Caco-2 (cell line): Measurements from ENCODE around the gene LSP1. TPM values are rescaled to one million over a fixed set of nuclear protein-coding genes. Genes with fewer than 3 reads are reported as not detected.

ENCODE experiments used
- BruUV-seq: library from RNA; stranded (reverse); fragments of 400-500 nt; replicated peaks from 2 replicates; lab custom pipeline; 2021; lab: Mats Ljungman, UMichigan
- CTCF ChIA-PET: fragments of 300-600 bp; sonication (Branson Sonifier 250); formaldehyde crosslinking; loops from one replicate; lab custom pipeline; 2022; ENCODE audit warnings: antibody characterized with exemption; lab: Charles Lee
- POLR2A ChIA-PET: fragments of 300-600 bp; sonication (Branson Sonifier 250); formaldehyde crosslinking; loops from one replicate; lab custom pipeline; 2022; ENCODE audit warnings: antibody characterized with exemption; lab: Charles Lee
- DNase-seq, 2 experiments: peaks; one replicate each; pipeline versions ENCODE4 v3.0.0 to v3.0.0-alpha.2; 2020 to 2022
- H3K27me3 ChIP-seq: replicated peaks from 2 replicates; pipeline ENCODE4 v1.6.0; 2011; ENCODE audit warnings: low read length; ENCODE audit not compliant: control insufficient read depth, insufficient read depth
- H3K36me3 ChIP-seq: 2 replicates; pipeline ENCODE4 v1.5.1; 2011; ENCODE audit warnings: low read length; ENCODE audit not compliant: control insufficient read depth, insufficient read depth
- H3K4me1 ChIP-seq: fragments of 250-450 bp; sonication (Bioruptor Pico); 2 replicates; pipeline ENCODE4 v1.5.1; 2020; ENCODE audit warnings: mild to moderate bottlenecking
- H3K4me3 ChIP-seq: 2 replicates; pipeline ENCODE4 v1.5.1; 2011; ENCODE audit warnings: low read depth, mild to moderate bottlenecking, control low read depth, low read length
- H3K9me3 ChIP-seq: fragments of 250-450 bp; sonication (Bioruptor Pico); 2 replicates; pipeline ENCODE4 v1.5.1; 2020; ENCODE audit warnings: mild to moderate bottlenecking, moderate library complexity
- H3K27ac Mint-ChIP-seq: one replicate; pipeline ENCODE4 v1.8.0; 2022; ENCODE audit warnings: mixed read lengths; ENCODE audit not compliant: unreplicated experiment
- H3K27me3 Mint-ChIP-seq: one replicate; pipeline ENCODE4 v1.8.0; 2022; ENCODE audit warnings: mixed read lengths; ENCODE audit not compliant: insufficient read depth, unreplicated experiment
- H3K36me3 Mint-ChIP-seq: one replicate; pipeline ENCODE4 v1.8.0; 2022; ENCODE audit warnings: mild to moderate bottlenecking, mixed read lengths; ENCODE audit not compliant: insufficient read depth, unreplicated experiment
- H3K4me1 Mint-ChIP-seq: one replicate; pipeline ENCODE4 v1.8.0; 2022; ENCODE audit warnings: low read depth, mixed read lengths; ENCODE audit not compliant: unreplicated experiment
- H3K4me3 Mint-ChIP-seq: one replicate; pipeline ENCODE4 v1.8.0; 2022; ENCODE audit warnings: mild to moderate bottlenecking, moderate library complexity, mixed read lengths; ENCODE audit not compliant: unreplicated experiment
- H3K9me3 Mint-ChIP-seq: one replicate; pipeline ENCODE4 v1.8.0; 2022; ENCODE audit warnings: mixed read lengths; ENCODE audit not compliant: unreplicated experiment
- CTCF ChIP-seq, 2 experiments: fragments of 200-600 bp in 1 of 2; IDR thresholded peaks; 1 replicate in 1 of 2; 2 replicates in 1 of 2; pipeline versions ENCODE4 v1.5.1 to v1.8.0; 2011 to 2022; ENCODE audit warnings: antibody characterized with exemption in 1 of 2, control low read depth in 1 of 2, inconsistent platforms in 1 of 2, low read depth in 1 of 2, low read length in 1 of 2, mild to moderate bottlenecking in 1 of 2, moderate library complexity in 1 of 2; ENCODE audit not compliant: insufficient read depth in 1 of 2, severe bottlenecking in 1 of 2, unreplicated experiment in 1 of 2
- intact Hi-C: fragments of 100-400 bp; cut with micrococcal nuclease; formaldehyde crosslinking; loops from one replicate; pipeline ENCODE4 v1.10.0; 2022; ENCODE audit not compliant: unreplicated experiment
- total RNA-seq: library from RNA; stranded (reverse); gene quantifications from 2 replicates; pipeline ENCODE4 v1.2.3, GENCODE V29; 2022

The LSP1 gene
- total RNA-seq, 1 experiment from 2014 or later = not detected

- Mint-ChIP-seq H3K36me3 (no peaks in the 10 kb centered on the region), H3K27ac (no peak overlapping the region), H3K4me1 (peaks cover 6% of the 10 kb centered on the region), H3K27me3 (no peaks in the 10 kb centered on the region), H3K9me3 (no peaks in the 10 kb centered on the region), H3K4me3 (no peak overlapping the region)
- no peaks in the 10 kb centered on the region for H3K9me3 ChIP-seq
- no peak overlapping the region for H3K4me3 ChIP-seq
- no peaks in the 10 kb centered on the region for H3K27me3 ChIP-seq
- intact Hi-C loops = no loop called here
- TF ChIP-seq CTCF (IDR thresholded peaks at IDR 0.05; ENCODE audit: insufficient read depth in 1 of 2, low read depth in 1 of 2, low read length in 1 of 2, severe bottlenecking in 1 of 2, unreplicated experiment in 1 of 2) = no peak
- H3K4me1 ChIP-seq = no peaks in the 10 kb centered on the region
- no peaks in the 10 kb centered on the region for H3K36me3 ChIP-seq
- ChIA-PET POLR2A (no interaction called here), CTCF (interaction anchor here (0.8 to 1.9 kb wide), 3 partner anchors 26 to 243 kb away, joined by 3 to 5 read pairs (median 3); no protein-coding TSS in a partner anchor)
- BruUV-seq = no TSS peak
- no peak for DNase-seq
Observed at GRCh38 chr11:1908618-1909017, 55.7 kb downstream of the LSP1 start.

DNA sequence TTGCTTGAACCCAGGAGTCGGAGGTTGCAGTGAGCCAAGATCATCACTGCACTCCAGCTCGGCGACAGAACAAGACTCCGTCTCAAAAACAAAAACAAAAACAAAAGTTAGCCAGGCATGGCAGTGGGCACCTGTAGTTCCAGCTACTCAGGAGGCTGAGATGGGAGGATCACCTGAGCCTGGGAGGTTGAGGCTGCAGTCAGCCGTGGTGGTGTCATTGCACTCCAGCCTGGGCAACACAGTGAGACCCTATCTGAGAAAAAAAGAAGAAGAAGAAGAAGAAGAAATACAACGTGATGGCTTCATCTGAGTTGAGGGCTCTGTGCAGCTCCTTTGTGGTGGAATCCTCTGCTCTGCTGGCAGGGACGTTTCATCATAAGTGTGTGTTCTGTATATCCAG, 56.6 kb downstream of the LSP1 start:
- ChIA-PET POLR2A (no interaction called here), CTCF (no interaction called here)
- Histone ChIP-seq H3K4me1 (no peaks in the 10 kb centered on the region), H3K36me3 (no peaks in the 10 kb centered on the region), H3K27me3 (no peaks in the 10 kb centered on the region), H3K4me3 (no peak overlapping the region), H3K9me3 (no peaks in the 10 kb centered on the region)
- H3K27ac Mint-ChIP-seq = no peak overlapping the region
- intact Hi-C loops = no loop called here
- H3K9me3 Mint-ChIP-seq = peaks cover 1% of the 10 kb centered on the region
- H3K36me3 Mint-ChIP-seq = peaks cover 7% of the 10 kb centered on the region
- no peak for TF ChIP-seq CTCF (IDR thresholded peaks at IDR 0.05; ENCODE audit: insufficient read depth in 1 of 2, low read depth in 1 of 2, low read length in 1 of 2, severe bottlenecking in 1 of 2, unreplicated experiment in 1 of 2)
- no peak for DNase-seq
- no TSS peak for BruUV-seq
- H3K4me3 Mint-ChIP-seq = no peak overlapping the region
- H3K4me1 Mint-ChIP-seq = peaks cover 6% of the 10 kb centered on the region
- no peaks in the 10 kb centered on the region for H3K27me3 Mint-ChIP-seq

- Histone ChIP-seq H3K27me3 (no peaks in the 10 kb centered on the region), H3K9me3 (0 out of 2 replicates have a peak, but pooled peaks cover 5% of the 10 kb centered on the region), H3K4me3 (no peak overlapping the region), H3K36me3 (no peaks in the 10 kb centered on the region), H3K4me1 (no peaks in the 10 kb centered on the region)
- no peak for TF ChIP-seq CTCF (IDR thresholded peaks at IDR 0.05; ENCODE audit: insufficient read depth in 1 of 2, low read depth in 1 of 2, low read length in 1 of 2, severe bottlenecking in 1 of 2, unreplicated experiment in 1 of 2)
- H3K27me3 Mint-ChIP-seq = no peaks in the 10 kb centered on the region
- no TSS peak for BruUV-seq
- no peak overlapping the region for H3K4me3 Mint-ChIP-seq
- intact Hi-C loops = no loop called here
- no peaks in the 10 kb centered on the region for H3K4me1 Mint-ChIP-seq
- H3K36me3 Mint-ChIP-seq = peaks cover 13% of the 10 kb centered on the region
- ChIA-PET POLR2A (interaction anchor here (0.6 kb wide), 1 partner anchor 21 kb away, joined by 3 read pairs; no protein-coding TSS in a partner anchor), CTCF (no interaction called here)
- H3K27ac Mint-ChIP-seq = no peak overlapping the region
- H3K9me3 Mint-ChIP-seq = peaks cover 12% of the 10 kb centered on the region
- DNase-seq = no peak
Observed at GRCh38 chr11:1912289-1912878, 59.5 kb downstream of the LSP1 start.
